GM18868 (cell line): ENCODE data around the gene DLST.
"Not testable (repeated sequence)": the region's sequence is repeated elsewhere in the genome, so short reads cannot be mapped to it uniquely, and the experiment has no call there.

Source experiments
- ATAC-seq: cut with Tn5 transposase; IDR thresholded peaks from one replicate; pipeline ENCODE4 v1.9.1; 2021; ENCODE audit warnings: mild to moderate bottlenecking, moderate library complexity; ENCODE audit not compliant: unreplicated experiment

The DLST gene

DNA sequence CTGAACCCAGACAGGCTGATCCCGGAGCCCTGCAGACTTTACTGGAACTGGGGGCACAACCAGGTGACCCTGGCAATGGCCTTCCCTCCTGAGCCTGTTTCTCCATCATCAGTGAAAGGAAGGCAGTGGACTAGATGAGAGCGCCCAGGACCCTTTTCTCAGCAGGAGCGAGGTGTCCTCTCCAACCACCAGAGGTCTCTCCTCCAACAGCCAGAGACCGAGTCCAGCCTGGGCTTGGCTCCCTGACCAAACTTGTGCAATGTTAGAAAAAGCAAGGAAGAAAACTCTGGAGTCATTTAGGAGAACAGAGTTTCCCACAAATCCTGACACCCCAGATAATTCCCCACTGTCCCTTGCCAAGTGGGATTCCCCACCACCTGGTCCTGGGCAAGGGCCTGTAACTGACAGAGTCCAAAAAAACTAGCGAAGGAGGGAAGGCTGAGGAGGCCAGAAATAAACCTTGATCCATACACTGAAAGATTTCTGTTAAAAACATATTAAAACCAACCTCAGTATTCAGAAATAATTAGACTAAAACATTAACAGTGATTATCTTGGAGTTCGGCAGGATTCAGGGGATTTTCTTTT is 32.4 kb downstream of the DLST start:
- ATAC-seq: no peak

DNA sequence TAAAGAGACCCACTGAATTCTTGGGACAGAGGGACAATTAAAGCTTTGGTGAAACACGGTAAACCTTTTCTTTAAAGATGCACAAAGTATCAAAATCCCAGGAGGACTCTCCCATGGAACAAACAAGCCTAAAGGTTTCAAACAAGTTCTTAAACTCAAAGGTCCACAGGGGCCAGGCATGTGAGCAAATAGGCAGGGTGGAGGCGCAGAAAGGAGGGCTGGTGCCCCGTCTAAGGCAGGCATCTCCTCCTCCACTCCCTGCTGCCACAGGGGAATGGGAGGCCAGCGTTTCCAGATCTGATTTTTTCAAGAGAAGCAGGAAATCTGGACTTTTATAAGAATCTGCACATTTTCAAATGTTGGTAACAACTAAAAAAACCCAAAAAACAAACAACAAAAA is 33.7 kb downstream of the DLST start:
- ATAC-seq: no peak

- no peak for ATAC-seq
These were observed 34.1 kb downstream of the DLST start for GRCh38 chr14:74915826-74916225.

GRCh38 chr14:74917178-74917543 is 35.4 kb downstream of the DLST start:
- ATAC-seq: no peak

DNA sequence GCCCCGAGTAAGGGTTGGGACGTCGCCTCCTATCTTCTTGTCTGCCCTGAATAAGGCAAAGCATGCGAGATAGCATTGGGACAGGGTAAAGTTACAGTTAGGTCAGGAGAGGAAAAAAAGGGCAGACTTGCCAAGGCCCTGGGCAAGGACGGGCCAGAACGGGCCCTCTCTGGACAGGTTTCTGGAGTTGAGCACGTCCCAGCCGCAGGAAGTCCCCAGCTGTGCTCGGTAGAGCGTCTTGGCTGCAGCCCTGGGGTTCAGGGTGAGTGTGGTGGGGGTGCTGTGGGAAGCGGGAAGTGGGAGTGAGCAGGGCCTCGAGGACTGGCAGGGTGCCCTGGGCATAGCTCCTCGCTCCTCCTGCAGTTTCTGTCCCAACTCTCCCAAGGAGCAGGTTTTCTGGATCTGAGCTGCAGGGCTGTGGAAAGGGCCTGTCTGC is 35.9 kb downstream of the DLST start:
- ATAC-seq: no peak

- ATAC-seq: no peak
These were observed 36.7 kb downstream of the DLST start for GRCh38 chr14:74918380-74918779.

DNA sequence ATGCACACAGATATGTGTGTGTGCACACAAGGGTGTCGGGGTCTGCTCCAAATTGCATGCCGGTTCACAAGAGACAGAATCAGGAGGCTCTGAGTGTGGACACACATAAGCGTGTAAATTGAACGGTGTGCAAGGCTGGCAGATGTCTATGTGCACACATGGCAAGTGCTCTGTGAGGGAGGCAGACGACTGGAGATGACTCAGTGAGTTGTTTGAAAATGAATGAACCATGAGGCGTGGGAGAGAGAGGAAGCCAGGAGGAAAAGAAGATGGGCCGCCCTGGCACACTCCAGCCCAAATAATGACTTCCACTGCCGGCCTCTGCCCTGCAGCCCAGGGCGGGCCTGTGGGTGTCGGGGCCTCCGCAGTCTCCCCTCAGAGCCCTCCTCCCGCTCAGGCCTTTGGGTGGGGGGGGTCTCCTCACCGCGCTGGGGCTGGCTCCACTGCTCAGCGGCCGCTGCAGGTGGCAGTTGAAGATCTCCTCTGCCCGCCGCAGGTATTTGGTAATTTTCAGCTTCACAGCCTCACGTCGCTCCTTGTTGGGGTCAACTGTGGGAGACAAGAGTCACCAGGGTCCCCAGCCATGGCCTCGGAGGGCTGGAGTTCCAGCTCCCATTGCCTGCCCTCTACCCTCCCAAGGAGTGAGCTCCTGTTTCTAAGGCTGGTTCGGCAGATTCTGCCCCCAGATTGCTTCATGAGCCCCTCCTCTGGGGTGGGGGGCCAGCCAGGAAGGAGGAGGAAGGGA is 37.9 kb downstream of the DLST start:
- ATAC-seq: no peak

- no peak for ATAC-seq
These were observed 38.6 kb downstream of the DLST start for GRCh38 chr14:74920281-74920680.

GRCh38 chr14:74921053-74921620 is 39.4 kb downstream of the DLST start:
- ATAC-seq: no peak

- no peak for ATAC-seq
These were observed 40.5 kb downstream of the DLST start for GRCh38 chr14:74921987-74922751.

- ATAC-seq: peak; percentile 89
These were observed 41.2 kb downstream of the DLST start, which contains the start of gene RPS6KL1 for GRCh38 chr14:74922752-74923401. Gene RPS6KL1, minus strand, starts transcription at chr14:74923260. Its CDS starts 1,719 bp downstream, at chr14:74921541.

DNA sequence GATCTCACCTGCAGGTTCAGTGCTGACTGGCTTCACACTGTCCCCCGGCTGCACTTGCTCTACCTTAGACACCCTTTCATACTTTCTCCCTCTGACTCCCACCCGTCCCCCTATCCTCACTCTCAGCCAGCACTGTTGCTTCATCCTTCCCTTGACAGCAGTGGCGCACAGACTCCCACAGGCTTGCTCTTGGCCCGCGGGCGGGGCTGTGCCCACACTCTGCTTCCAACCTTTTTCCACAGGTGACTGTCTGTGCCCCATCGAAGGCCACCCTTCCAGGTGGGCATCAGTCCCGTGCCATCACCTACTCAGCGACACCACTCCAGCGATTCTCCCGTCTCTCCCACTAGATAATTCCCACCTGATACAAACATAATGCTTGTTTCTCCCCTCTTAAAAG is 42.3 kb downstream of the DLST start:
- no peak for ATAC-seq

DNA sequence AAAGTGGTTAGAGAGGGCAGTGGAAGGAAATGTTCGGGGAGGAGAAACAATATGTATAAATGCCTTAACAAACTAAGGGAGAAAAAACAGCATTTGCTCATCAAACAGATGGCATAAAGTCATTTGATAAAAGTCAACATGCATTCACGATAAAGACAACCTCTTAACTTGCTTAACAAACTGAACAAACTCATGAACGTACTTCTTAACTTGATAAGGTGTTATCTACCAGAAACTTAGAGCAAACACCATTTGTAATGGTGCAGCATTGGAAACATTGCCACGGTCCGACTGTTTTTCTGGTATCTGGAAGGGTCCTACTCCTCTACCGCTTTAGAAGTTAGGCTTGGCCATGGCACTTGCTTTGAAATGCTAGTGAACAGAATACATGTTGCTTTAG is 45.5 kb downstream of the DLST start:
- ATAC-seq: no peak

DNA sequence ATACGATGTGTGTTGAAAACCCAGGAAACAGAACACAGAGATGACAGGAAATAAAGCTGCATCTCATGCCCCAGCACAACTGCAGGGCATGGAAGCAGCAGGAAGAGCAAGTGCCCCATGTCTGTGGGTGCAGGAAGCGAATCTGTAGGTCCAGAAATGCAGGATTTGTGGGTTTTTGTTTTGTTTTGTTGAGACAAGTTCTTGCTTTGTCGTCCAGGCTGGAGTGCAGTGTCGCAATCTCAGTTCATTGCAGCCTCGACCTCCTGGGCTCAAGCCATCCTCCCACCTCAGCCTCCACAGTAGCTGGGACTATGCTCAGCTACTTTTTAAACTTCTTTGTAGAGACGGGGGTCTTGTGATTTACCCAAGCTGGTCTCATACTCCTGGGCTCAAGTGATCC is 47.5 kb downstream of the DLST start:
- no peak for ATAC-seq

GRCh38 chr14:74931744-74932143 is 50.0 kb downstream of the DLST start:
- not testable (repeated sequence) for ATAC-seq

DNA sequence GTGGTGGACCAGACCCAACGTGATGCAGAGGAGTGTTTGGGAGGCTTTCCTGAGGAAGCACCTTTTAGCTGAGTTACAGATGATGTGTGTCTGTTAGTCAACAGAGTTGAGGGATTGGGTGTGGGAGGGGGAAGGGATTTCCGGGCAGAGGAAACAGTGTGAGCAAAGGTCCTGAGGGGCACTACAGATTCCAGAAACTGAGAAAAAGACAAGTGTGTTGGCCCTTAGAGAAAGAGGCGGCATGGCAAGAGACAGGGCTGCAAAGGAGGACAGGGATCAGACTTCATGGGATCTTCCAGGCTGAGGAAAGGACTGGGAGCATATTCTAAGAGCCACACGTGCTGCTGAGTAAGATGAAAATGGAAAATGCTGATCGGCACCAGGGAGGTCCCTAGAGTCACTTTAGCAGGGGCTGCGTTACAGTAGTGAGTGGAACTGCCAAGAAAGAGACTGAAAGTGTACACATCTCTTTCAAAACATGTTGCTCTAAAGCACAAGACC is 50.7 kb downstream of the DLST start:
- ATAC-seq: no peak

GRCh38 chr14:74932936-74933335 is 51.2 kb downstream of the DLST start:
- ATAC-seq: not testable (repeated sequence)

DNA sequence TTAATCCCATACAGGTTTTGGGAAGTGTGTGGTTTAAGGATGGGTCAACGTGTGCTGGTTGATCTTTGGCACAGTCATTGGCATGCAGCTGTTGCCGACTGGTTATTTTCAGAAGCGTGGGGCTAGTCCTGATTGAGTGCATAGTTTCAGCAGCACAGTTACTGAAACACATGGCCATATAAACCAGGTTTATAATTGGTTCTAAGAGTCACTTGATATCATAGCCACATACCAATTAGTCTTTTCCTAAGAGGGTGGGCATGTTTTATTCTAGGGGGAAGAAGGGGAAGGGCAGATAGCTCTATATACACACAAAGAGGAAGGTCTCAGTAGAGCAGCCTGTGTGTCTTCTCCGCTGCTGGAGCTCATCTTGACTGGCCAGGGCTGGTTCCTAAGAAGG is 52.3 kb downstream of the DLST start:
- ATAC-seq: no peak

DNA sequence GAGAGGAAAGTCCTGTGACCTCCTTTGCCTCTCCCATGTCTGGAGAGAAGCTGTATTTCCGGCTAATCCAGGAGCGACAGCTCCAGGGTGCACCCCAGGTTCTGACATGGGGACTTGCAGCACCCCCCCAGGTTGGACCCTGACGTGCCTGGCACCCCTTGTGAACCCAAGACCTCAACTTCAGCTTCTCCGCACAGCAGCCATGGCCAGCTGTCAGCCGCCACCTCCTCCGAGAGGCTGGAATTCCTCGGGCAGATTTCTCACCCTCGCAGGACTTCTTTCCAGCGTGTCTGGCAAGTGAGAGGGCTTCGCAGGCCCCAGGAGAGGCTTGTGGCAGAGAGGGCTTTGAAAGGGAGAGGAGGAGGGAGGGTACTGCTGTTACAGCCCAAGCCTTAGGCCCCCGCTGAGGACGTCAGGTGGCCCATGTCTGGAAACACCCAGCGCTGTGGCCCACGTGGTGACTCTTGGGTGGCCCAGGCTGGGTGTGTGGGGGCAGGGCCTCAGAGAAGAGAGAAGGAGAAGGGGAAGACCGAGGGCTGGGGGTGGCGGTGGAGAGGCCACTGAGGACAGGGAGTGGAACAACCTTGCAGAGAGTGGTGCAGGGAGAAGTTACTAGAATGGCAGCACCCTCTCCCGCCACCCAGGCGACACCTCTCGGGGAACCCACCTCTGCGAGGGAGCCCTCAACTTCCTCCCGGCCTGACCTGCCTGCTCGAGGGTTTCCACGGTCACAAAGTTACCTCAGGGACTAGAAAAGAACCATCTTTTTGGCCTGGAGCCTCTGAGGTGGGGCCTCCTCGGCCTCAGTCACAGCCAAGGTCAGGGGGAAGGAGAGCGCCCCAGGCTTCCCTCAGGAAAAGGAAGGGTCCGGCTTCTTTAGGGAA is 53.0 kb downstream of the DLST start:
- no peak for ATAC-seq

GRCh38 chr14:74935360-74935680 is 53.6 kb downstream of the DLST start:
- ATAC-seq: no peak
